GM18517 (cell line): ENCODE data around the gene RBM45.
"Not testable (repeated sequence)": the region's sequence is repeated elsewhere in the genome, so short reads cannot be mapped to it uniquely, and the experiment has no call there.

Experiments
- ATAC-seq: cut with Tn5 transposase; IDR thresholded peaks from one replicate; pipeline ENCODE4 v1.9.1; 2021; ENCODE audit warnings: mild to moderate bottlenecking, moderate library complexity; ENCODE audit not compliant: unreplicated experiment

The RBM45 gene

DNA sequence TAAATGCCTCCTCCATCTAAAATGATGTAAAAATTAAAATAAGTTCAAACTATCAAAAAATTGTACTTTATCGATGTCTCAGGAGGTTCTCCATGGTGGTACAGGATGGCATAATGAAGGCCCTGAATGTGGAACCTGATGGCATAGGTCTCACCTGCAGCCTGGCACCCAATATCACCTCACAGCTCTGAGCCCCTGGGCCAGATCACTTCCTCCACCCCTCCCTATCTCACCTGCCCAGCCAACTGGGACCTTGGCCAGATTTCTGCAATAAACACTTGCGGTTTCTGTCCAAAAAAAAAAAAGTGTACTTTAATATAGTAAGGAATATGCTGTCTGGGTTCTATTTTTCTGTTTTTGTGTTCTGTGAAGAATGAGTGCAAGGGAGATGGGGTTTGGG, 6.7 kb upstream of the RBM45 start:
- no peak for ATAC-seq

- ATAC-seq = no peak
These were observed 6.2 kb upstream of the RBM45 start for GRCh38 chr2:178106053-178106452.

DNA sequence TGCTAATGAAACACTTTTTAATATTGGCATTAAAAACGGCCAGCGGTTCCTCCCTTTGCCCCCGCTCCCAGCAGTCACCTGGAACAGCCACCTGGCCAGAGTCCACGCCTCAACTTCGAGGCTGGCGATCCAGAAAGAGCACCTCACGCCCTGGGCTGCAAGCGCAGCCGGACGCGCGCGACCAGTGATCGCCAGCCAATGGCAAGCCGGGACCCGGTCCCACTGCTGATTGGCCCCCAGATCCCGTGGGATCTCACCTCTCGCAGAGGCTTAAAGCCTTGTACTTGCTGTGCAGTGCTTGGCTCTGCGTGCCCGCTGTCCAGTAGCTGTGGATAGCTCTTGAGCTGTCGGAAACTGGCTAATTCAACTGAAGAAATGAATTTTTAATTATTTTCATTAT, 4.1 kb upstream of the RBM45 start:
- no peak for ATAC-seq

GRCh38 chr2:178109813-178110212, 2.4 kb upstream of the RBM45 start:
- no peak for ATAC-seq

DNA sequence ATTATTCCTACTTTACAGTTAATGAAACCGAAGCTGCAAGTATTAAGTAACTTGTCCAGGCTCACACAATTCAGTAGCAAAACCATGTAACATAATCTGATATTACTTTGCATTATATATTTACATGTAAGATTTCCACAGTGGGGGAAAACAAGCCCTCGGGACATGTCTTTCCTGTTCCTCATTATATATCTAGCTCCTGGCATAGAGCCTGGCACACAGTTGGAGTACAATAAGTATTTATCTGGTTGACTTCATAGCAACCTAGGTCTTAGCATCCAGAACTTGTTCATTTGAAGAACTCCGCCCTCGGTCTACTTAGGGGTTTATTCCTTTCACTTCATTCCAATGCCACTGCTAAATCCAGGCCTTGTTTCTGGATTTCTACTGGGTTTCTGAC, 1.6 kb upstream of the RBM45 start:
- no peak for ATAC-seq

GRCh38 chr2:178111743-178112142, 494 bp upstream of the RBM45 start:
- ATAC-seq = no peak

DNA sequence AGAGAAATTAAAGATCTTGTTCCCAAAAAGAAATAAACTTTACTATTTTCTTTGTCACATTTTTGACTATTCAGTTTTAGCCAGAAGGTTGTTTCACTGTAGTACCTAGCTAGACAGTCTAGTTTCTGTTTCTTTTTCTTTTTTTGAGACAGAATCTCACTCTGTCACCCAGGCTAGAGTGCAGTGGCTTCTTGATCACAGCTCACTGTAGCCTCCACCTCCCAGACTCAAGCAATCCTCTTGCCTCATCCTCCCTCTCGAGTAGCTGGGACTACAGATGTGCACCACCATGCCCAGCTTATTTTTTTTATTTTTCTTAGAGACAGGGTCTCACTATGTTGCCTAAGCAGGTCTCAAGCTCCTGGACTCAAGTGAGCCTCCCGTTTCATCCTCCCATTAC, 2.2 kb downstream of the RBM45 start:
- peak; percentile 55 for ATAC-seq

GRCh38 chr2:178115271-178115670, 3.0 kb downstream of the RBM45 start:
- no peak for ATAC-seq

DNA sequence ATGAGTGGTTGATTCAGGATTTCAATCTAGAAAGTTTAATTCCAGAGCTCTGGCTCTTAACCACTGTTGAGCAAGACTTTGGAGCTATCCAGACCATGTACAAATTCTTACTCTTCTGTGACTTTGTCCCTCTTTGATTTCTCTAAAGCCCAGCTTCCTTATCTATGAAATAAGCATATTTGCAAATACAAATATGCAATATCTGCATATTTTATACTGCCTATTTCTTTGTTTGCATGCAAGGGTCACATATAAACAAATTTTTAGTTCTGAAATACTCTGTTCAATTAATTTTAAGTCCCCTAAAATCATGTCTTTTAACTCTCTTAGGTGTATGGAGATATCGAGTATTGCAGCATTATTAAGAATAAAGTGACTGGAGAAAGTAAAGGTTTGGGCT, 5.5 kb downstream of the RBM45 start:
- ATAC-seq = no peak

DNA sequence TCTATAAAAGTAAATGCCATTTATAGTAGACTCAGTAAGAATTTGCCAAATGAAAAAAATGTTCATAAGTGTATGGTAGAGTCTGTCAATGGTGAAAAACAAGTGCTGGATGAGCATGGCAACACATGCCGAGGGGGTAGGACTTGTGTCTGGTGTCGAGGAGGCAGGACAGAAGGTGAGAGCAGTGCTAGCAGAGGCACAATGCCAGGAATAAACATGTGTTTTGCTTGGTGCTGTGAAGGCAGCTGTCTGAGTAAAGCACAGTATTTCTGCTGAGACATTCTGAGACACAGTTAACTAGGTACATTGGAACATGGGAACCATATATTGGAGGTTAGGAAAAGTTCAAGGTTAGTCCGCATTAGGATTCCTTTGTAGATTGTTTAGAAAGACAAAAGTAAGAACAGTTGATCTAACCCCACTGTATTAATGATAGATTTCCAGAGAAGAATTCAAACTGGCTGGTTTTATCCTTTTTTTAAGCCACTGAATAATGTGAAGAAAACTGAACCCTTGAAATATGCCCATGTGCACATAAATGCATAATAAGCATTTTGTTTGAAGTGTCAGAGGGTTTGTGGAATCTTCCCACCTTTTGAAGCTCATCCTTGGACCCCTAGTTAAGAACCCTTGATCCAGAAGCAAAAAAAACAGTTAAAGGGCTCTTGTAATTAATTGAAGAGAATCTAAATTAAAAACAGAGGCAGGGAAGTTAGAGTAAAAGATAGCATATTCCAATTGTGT, 7.1 kb downstream of the RBM45 start:
- ATAC-seq = no peak

- no peak for ATAC-seq
These were observed 10.9 kb downstream of the RBM45 start for GRCh38 chr2:178123163-178123562.

- ATAC-seq = no peak
These were observed 12.9 kb downstream of the RBM45 start for GRCh38 chr2:178125125-178125524.

DNA sequence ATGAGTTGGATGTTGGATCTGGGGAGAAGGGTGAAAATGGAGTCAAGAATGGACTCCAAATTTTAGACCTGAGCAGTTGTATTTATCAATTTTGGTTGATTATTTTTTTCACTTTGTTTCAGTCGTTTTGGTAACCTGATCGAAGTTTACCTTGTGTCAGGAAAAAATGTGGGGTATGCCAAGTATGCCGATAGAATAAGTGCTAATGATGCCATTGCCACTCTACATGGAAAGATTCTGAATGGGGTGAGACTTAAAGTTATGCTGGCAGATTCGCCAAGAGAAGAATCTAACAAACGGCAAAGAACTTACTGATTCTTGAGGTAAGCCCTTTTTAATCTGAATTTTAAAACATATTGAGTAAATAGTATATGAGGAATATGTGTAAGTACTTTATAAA, 13.6 kb downstream of the RBM45 start:
- ATAC-seq = no peak

DNA sequence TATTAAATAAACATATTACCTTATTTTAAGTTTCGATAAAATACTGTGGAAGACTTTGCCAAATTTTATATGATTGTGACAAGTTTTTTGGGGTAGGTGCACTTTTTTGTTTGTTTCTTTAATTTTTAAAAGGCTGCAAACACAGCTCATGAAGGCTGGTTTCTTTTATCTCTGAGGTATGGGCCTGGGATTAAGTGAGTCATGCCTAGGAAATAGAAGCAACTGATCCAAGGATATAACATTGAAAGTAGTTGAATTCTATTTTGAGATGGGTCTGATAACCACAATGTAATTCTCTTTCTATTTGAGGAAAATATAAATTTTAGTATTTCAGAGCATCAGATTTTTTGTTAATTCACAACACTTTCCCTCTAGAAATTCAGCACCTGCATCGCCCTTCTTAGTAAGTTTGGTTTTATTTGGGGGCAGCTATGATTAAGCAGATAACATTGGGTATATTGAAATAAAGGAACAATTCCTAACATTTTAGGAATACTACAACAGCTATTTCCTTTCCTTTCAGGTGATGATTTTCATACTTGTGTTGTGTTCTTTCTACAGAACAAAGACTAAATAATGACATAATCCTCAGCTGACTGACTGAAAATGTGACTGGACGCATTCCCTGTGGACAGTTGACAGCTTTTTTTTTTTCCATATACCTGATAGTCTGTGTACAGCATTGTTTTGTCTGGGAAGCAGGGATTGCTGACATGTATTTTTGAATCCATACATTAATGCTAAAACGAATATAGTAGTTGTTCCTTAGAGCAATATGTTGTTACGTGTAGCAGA, 16.8 kb downstream of the RBM45 start:
- no peak for ATAC-seq

GRCh38 chr2:178136321-178137025, 24.2 kb downstream of the RBM45 start:
- no peak for ATAC-seq

- ATAC-seq = no peak
These were observed 30.2 kb downstream of the RBM45 start for GRCh38 chr2:178142274-178143065.

- no peak for ATAC-seq
These were observed 31.2 kb downstream of the RBM45 start for GRCh38 chr2:178143481-178143880.

DNA sequence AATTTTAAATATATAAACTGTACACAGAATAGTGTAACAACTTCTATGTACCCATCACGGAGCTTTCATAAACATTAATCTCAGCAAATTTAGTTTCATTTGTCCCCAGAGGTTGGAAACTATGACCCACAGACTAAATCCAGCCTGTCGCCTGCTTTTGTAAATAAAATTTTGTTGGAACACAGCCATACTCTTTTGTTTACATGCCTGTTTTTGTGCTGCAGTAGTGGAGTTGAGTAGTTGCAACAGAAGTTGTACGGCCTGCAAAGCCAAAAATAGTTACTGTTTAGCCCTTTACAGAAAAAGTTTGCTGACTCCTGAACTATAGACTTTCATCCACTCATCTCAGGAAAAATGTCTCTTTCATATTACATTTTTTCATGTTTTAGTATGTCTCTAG, 39.8 kb downstream of the RBM45 start:
- no peak for ATAC-seq

DNA sequence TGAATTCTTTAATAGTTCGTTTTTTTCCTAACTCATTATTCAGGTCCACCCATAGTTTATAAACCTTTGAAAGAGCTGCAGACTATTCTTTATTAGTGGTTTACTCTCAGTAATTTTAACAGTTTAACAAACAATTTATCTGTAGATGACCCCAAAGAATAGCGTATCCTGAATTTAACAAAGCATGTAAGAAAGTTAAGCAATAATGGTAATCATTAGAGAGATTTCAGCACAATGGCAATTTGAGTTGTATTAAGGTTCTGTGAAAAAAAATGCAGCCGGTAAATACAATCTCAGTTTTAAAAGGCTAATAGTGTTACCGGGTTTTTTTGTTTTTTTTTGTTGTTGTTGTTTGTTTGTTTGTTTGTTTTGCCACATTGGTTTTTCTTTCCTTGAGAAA, 40.3 kb downstream of the RBM45 start:
- no peak for ATAC-seq

- ATAC-seq = no peak
These were observed 40.7 kb downstream of the RBM45 start for GRCh38 chr2:178152977-178153376.

DNA sequence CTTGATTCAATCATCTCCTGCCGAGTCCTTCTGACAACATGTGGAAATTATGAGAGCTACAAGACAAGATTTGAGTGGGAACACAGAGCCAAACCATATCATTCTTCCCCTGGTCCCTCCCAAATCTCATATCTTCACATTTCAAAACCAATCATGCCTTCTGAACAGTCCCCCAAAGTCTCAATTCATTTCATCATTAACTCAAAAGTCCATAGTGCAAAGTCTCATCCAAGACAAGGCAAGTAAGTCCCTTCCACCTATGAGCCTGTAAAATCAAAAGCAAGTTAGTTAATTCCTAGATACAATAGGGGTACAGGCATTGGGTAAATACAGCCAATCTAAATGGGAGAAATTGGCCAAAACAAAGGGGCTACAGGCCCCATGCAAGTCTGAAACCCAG, 41.6 kb downstream of the RBM45 start:
- not testable (repeated sequence) for ATAC-seq
